ENCODE data around the gene CBX5. TPM values are rescaled to one million over a fixed set of nuclear protein-coding genes. Genes with fewer than 3 reads are reported as not detected.

The CBX5 gene
- total RNA-seq, 1 experiment from 2014 or later, result 41.0 TPM

GRCh38 chr12:54306925-54307741, 27.2 kb upstream of the CBX5 start:
- Histone ChIP-seq H3K9me2 (replicated peaks; ENCODE audit: insufficient read depth, low read length) (no peaks in the 10 kb centered on the region), H3K9me3 (ENCODE audit: low read length) (no peaks in the 10 kb centered on the region), H3K79me2 (ENCODE audit: low read length) (no peaks in the 10 kb centered on the region), H3K36me3 (ENCODE audit: insufficient read depth, low read length) (no peaks in the 10 kb centered on the region), H3K9ac (ENCODE audit: low read length) (no peak overlapping the region), H3K4me3 (ENCODE audit: low read length) (no peak overlapping the region), H2AFZ (ENCODE audit: low read length) (no peak overlapping the region), H3K27me3 (ENCODE audit: low read length) (no peaks in the 10 kb centered on the region), H3K4me2 (ENCODE audit: low read depth, low read length, poor library complexity, severe bottlenecking) (no peak overlapping the region), H3K27ac (ENCODE audit: low read length) (no peak overlapping the region), H3K4me1 (ENCODE audit: low read length) (peaks cover 19% of the 10 kb centered on the region), H4K20me1 (ENCODE audit: insufficient read depth, low read depth, low read length) (no peaks in the 10 kb centered on the region)
- peak; percentile 67 for DNase-seq

- Histone ChIP-seq H3K27ac (ENCODE audit: low read length) (no peak overlapping the region), H3K79me2 (ENCODE audit: low read length) (no peaks in the 10 kb centered on the region), H3K4me2 (ENCODE audit: low read depth, low read length, poor library complexity, severe bottlenecking) (peak overlapping the region; percentile 59)
Observed at GRCh38 chr12:54304187-54304810, 24.4 kb upstream of the CBX5 start.

GRCh38 chr12:54303640-54304039, 23.7 kb upstream of the CBX5 start:
- H3K4me3 ChIP-seq (ENCODE audit: low read length), result no peak overlapping the region
- no peak overlapping the region for H3K4me2 ChIP-seq (ENCODE audit: low read depth, low read length, poor library complexity, severe bottlenecking)
- H3K9ac ChIP-seq (ENCODE audit: low read length), result no peak overlapping the region
- no peak overlapping the region for H3K27ac ChIP-seq (ENCODE audit: low read length)
- no peaks in the 10 kb centered on the region for H3K9me3 ChIP-seq (ENCODE audit: low read length)
- H3K9me2 ChIP-seq (replicated peaks; ENCODE audit: insufficient read depth, low read length), result no peaks in the 10 kb centered on the region
- DNase-seq, result no peak
- no peak overlapping the region for H2AFZ ChIP-seq (ENCODE audit: low read length)
- H3K36me3 ChIP-seq (ENCODE audit: insufficient read depth, low read length), result no peaks in the 10 kb centered on the region
- no peaks in the 10 kb centered on the region for H4K20me1 ChIP-seq (ENCODE audit: insufficient read depth, low read depth, low read length)
- no peaks in the 10 kb centered on the region for H3K79me2 ChIP-seq (ENCODE audit: low read length)
- H3K4me1 ChIP-seq (ENCODE audit: low read length), result peaks cover 33% of the 10 kb centered on the region
- H3K27me3 ChIP-seq (ENCODE audit: low read length), result no peaks in the 10 kb centered on the region

More at GRCh38 chr12:54304187-54304810, 24.4 kb upstream of the CBX5 start:
- H3K27me3 ChIP-seq (ENCODE audit: low read length), result no peaks in the 10 kb centered on the region
- peak overlapping the region; percentile 39; the same call in 1 of the 2 replicates for H3K9ac ChIP-seq (ENCODE audit: low read length)
- no peaks in the 10 kb centered on the region for H3K9me3 ChIP-seq (ENCODE audit: low read length)
- H3K36me3 ChIP-seq (ENCODE audit: insufficient read depth, low read length), result no peaks in the 10 kb centered on the region
- no peaks in the 10 kb centered on the region for H4K20me1 ChIP-seq (ENCODE audit: insufficient read depth, low read depth, low read length)
- H3K9me2 ChIP-seq (replicated peaks; ENCODE audit: insufficient read depth, low read length), result no peaks in the 10 kb centered on the region
- peak; percentile 66 for DNase-seq
- no peak overlapping the region; the same call in 1 of the 2 replicates for H3K4me3 ChIP-seq (ENCODE audit: low read length)
- H3K4me1 ChIP-seq (ENCODE audit: low read length), result peaks cover 33% of the 10 kb centered on the region
- no peak overlapping the region for H2AFZ ChIP-seq (ENCODE audit: low read length)

- Histone ChIP-seq H3K4me1 (ENCODE audit: low read length) (peaks cover 33% of the 10 kb centered on the region), H3K4me2 (ENCODE audit: low read depth, low read length, poor library complexity, severe bottlenecking) (no peak overlapping the region), H3K9ac (ENCODE audit: low read length) (no peak overlapping the region), H3K27me3 (ENCODE audit: low read length) (no peaks in the 10 kb centered on the region), H3K9me3 (ENCODE audit: low read length) (no peaks in the 10 kb centered on the region), H3K9me2 (replicated peaks; ENCODE audit: insufficient read depth, low read length) (no peaks in the 10 kb centered on the region), H3K27ac (ENCODE audit: low read length) (no peak overlapping the region), H3K79me2 (ENCODE audit: low read length) (no peaks in the 10 kb centered on the region), H4K20me1 (ENCODE audit: insufficient read depth, low read depth, low read length) (no peaks in the 10 kb centered on the region), H3K4me3 (ENCODE audit: low read length) (no peak overlapping the region), H2AFZ (ENCODE audit: low read length) (no peak overlapping the region), H3K36me3 (ENCODE audit: insufficient read depth, low read length) (no peaks in the 10 kb centered on the region)
- DNase-seq, result no peak
Observed at GRCh38 chr12:54301428-54302048, 21.6 kb upstream of the CBX5 start.

- Histone ChIP-seq H3K36me3 (ENCODE audit: insufficient read depth, low read length) (no peaks in the 10 kb centered on the region), H2AFZ (ENCODE audit: low read length) (no peak within 1 kb of the TSS), H3K79me2 (ENCODE audit: low read length) (no peaks in the 10 kb centered on the region), H3K9me3 (ENCODE audit: low read length) (no peaks in the 10 kb centered on the region), H3K27me3 (ENCODE audit: low read length) (no peaks in the 10 kb centered on the region), H3K27ac (ENCODE audit: low read length) (no peak within 1 kb of the TSS), H3K9ac (ENCODE audit: low read length) (0 out of 2 replicates have a peak within 1 kb of the TSS, but pooled peaks have one; percentile 4), H3K9me2 (replicated peaks; ENCODE audit: insufficient read depth, low read length) (no peaks in the 10 kb centered on the region), H3K4me1 (ENCODE audit: low read length) (peaks cover 33% of the 10 kb centered on the region), H4K20me1 (ENCODE audit: insufficient read depth, low read depth, low read length) (no peaks in the 10 kb centered on the region), H3K4me2 (ENCODE audit: low read depth, low read length, poor library complexity, severe bottlenecking) (peak within 1 kb of the TSS; percentile 30), H3K4me3 (ENCODE audit: low read length) (no peak within 1 kb of the TSS)
- peak; percentile 56 for DNase-seq
Observed at GRCh38 chr12:54300732-54301427, 21.0 kb upstream of the CBX5 start, which contains the start of gene NFE2. Gene NFE2, minus strand, starts transcription at chr12:54301015. Its CDS starts 5,767 bp downstream, at chr12:54295248.

GRCh38 chr12:54300225-54300731, 20.4 kb upstream of the CBX5 start:
- Histone ChIP-seq H3K36me3 (ENCODE audit: insufficient read depth, low read length) (no peaks in the 10 kb centered on the region), H3K9me2 (replicated peaks; ENCODE audit: insufficient read depth, low read length) (no peaks in the 10 kb centered on the region), H3K9me3 (ENCODE audit: low read length) (no peaks in the 10 kb centered on the region), H3K27ac (ENCODE audit: low read length) (no peak overlapping the region), H3K9ac (ENCODE audit: low read length) (0 out of 2 replicates have a peak overlapping the region, but pooled peaks have one; percentile 4), H3K79me2 (ENCODE audit: low read length) (no peaks in the 10 kb centered on the region), H2AFZ (ENCODE audit: low read length) (no peak overlapping the region), H3K27me3 (ENCODE audit: low read length) (no peaks in the 10 kb centered on the region), H3K4me3 (ENCODE audit: low read length) (no peak overlapping the region), H3K4me2 (ENCODE audit: low read depth, low read length, poor library complexity, severe bottlenecking) (peak overlapping the region; percentile 30), H4K20me1 (ENCODE audit: insufficient read depth, low read depth, low read length) (no peaks in the 10 kb centered on the region), H3K4me1 (ENCODE audit: low read length) (peaks cover 33% of the 10 kb centered on the region)
- DNase-seq, result no peak

- no peak overlapping the region for H3K27ac ChIP-seq (ENCODE audit: low read length)
- H3K4me1 ChIP-seq (ENCODE audit: low read length), result peaks cover 32% of the 10 kb centered on the region
- no peaks in the 10 kb centered on the region for H3K9me2 ChIP-seq (replicated peaks; ENCODE audit: insufficient read depth, low read length)
- no peaks in the 10 kb centered on the region for H3K9me3 ChIP-seq (ENCODE audit: low read length)
- no peaks in the 10 kb centered on the region for H3K79me2 ChIP-seq (ENCODE audit: low read length)
- H3K36me3 ChIP-seq (ENCODE audit: insufficient read depth, low read length), result no peaks in the 10 kb centered on the region
- H3K9ac ChIP-seq (ENCODE audit: low read length), result no peak overlapping the region
- no peak for DNase-seq
- no peaks in the 10 kb centered on the region for H3K27me3 ChIP-seq (ENCODE audit: low read length)
- no peaks in the 10 kb centered on the region for H4K20me1 ChIP-seq (ENCODE audit: insufficient read depth, low read depth, low read length)
- no peak overlapping the region for H3K4me3 ChIP-seq (ENCODE audit: low read length)
- H3K4me2 ChIP-seq (ENCODE audit: low read depth, low read length, poor library complexity, severe bottlenecking), result no peak overlapping the region
- no peak overlapping the region for H2AFZ ChIP-seq (ENCODE audit: low read length)
Observed at GRCh38 chr12:54299515-54300224, 19.7 kb upstream of the CBX5 start.

Data from Karpas-422 (cell line).